Hepatocyte (in vitro differentiated cells): ENCODE measurements around the gene RAB11FIP4.

ENCODE experiments used
- EZH2 ChIP-seq: fragments of 200-600 bp; sonication (generic); IDR thresholded peaks from 2 replicates; pipeline ENCODE4 v1.6.1; 2016; ENCODE audit warnings: antibody characterized with exemption, mild to moderate bottlenecking, borderline replicate concordance
- EZH2phosphoT487 ChIP-seq: fragments of 200-600 bp; sonication (generic); IDR thresholded peaks from one replicate; pipeline ENCODE4 v1.6.1; 2018; ENCODE audit warnings: antibody characterized with exemption, mild to moderate bottlenecking, low read depth, moderate library complexity; ENCODE audit not compliant: unreplicated experiment, severe bottlenecking
- TF ChIP-seq, protein P1 (sequence below): fragments of 200-600 bp; sonication (generic); IDR thresholded peaks from 2 replicates; pipeline ENCODE4 v1.5.1; 2016; ENCODE audit warnings: antibody characterized with exemption, mild to moderate bottlenecking; ENCODE audit not compliant: poor library complexity

DNA sequence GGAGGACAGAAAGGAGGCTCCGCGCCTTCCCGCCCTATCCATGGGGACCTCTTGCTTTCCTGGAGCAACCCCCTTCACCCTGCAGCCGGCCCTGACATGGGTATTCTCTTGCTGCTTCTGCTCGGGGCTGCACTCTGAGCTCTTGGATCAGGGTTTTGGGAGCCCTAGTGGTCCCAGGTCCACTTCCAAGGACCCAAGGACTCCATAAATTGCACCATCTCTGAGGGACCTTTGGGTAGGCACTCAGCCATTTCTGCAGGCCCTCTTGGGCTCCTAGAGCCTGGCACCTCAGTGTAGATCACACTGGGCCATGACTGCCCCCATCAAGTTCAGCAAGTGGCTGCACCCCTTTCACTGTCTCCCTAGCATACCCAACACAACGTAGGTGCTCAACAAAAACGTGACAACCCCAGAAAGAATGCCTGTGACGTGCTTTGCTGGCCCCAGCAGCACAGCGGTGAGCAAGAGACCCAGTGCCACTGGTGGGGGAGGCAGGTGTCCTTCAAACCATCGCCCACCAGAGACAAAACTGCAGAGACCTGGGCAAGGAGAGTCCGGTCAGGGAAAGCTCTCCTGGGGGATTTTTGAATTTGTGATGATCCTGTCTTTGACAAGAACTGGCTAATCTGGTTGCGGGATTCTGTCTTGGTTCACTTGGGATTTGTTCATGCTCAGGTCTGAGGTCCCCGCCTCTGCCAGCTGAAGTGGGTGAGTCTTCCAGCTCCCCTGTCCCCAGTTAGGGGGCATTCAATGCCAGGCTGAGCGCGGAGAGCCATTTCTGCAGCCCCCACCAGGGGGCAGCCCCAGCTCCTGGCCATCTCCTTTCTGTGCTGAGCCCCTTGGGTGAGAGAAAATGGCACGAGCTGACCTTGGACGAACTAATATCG lies 2.5 kb upstream of the RAB11FIP4 start:
- TF ChIP-seq, protein P1, sequence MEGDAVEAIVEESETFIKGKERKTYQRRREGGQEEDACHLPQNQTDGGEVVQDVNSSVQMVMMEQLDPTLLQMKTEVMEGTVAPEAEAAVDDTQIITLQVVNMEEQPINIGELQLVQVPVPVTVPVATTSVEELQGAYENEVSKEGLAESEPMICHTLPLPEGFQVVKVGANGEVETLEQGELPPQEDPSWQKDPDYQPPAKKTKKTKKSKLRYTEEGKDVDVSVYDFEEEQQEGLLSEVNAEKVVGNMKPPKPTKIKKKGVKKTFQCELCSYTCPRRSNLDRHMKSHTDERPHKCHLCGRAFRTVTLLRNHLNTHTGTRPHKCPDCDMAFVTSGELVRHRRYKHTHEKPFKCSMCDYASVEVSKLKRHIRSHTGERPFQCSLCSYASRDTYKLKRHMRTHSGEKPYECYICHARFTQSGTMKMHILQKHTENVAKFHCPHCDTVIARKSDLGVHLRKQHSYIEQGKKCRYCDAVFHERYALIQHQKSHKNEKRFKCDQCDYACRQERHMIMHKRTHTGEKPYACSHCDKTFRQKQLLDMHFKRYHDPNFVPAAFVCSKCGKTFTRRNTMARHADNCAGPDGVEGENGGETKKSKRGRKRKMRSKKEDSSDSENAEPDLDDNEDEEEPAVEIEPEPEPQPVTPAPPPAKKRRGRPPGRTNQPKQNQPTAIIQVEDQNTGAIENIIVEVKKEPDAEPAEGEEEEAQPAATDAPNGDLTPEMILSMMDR = peak; percentile 53
- TF ChIP-seq EZH2 = no peak
- no peak for TF ChIP-seq EZH2phosphoT487
